Measurements from ENCODE around the gene HINT3.
"Not testable (repeated sequence)": the region's sequence is repeated elsewhere in the genome, so short reads cannot be mapped to it uniquely, and the experiment has no call there.

Gene HINT3

DNA sequence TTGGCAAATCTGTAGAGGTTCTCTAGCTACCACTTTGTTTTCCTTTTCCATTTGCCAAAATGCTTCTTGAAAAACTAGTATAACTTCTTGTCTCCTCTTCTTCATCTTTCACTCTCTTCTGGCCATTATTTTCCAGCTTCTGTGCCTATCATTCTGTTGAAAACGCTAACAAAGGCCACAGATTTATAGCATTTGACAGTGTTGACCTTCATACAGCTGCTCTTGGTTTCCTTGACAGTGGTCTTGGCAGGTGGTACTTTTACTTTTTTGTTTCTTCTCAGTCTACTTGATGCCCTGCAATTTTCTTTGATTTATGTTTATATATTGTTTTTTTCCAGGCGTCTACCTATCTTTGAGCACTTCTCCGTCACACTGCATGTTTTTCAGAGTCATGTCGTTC is 53.5 kb downstream of the HINT3 start:
- FAIRE-seq: no peak

DNA sequence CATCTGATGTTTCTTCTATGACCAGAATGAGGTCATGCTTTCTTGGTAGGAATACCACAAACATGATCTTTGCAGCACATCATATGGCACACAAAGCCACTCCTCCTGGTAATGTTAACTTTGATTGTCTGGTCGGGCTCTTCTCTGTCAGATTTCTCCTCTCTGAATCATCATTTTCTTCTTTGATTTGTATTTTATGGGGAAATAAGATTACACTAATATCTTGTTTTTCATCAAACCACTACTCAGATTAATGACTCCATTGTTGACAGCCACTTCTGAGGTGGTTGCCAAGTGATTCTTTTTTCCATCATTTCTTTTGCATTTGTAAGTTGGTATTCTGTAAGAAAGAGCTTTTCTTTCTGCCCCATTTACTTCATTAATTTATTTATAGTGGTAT is 59.3 kb downstream of the HINT3 start:
- FAIRE-seq: no peak

GRCh38 chr6:126016591-126016990 is 60.0 kb downstream of the HINT3 start:
- no peak for FAIRE-seq

- no peak for FAIRE-seq
Measured at GRCh38 chr6:126017668-126018067, 61.1 kb downstream of the HINT3 start.

- FAIRE-seq: peak; percentile 48
Measured at GRCh38 chr6:126020305-126021050, 63.9 kb downstream of the HINT3 start.

GRCh38 chr6:126023474-126023873 is 66.9 kb downstream of the HINT3 start:
- FAIRE-seq: not testable (repeated sequence)

GRCh38 chr6:126026001-126026400 is 69.4 kb downstream of the HINT3 start:
- no peak for FAIRE-seq

DNA sequence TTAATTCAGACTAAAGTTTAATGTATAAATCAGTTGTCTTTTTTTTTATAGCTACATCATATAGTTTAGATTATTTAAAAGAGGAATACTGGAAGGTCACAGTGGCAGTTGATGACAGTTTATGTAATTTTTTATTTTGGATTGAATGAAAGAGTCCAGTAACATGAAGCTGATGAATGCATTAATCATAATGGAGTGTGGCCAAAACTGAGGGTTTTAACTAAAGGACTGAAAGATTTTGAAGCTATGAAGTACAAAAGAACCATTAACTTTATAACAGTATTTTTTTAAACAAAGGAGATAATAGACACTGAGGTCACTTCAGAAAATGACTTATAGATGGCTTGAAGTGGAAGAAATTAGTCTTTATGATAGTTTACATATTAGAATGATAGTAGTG is 71.0 kb downstream of the HINT3 start:
- peak; percentile 39 for FAIRE-seq
